Measurements from ENCODE around the gene SPRY1.

The SPRY1 gene

GRCh38 chr4:123412091-123412505 is 15.5 kb downstream of the SPRY1 start:
- no peak for DNase-seq

GRCh38 chr4:123412700-123413512 is 16.3 kb downstream of the SPRY1 start:
- DNase-seq, result no peak

- DNase-seq, result no peak
Measured at GRCh38 chr4:123415576-123415975, 19.0 kb downstream of the SPRY1 start.

GRCh38 chr4:123415977-123416376 is 19.4 kb downstream of the SPRY1 start:
- DNase-seq, result no peak

- no peak for DNase-seq
Measured at GRCh38 chr4:123417813-123418212, 21.2 kb downstream of the SPRY1 start.

- no peak for DNase-seq
Measured at GRCh38 chr4:123418351-123418931, 21.8 kb downstream of the SPRY1 start.

- no peak for DNase-seq
Measured at GRCh38 chr4:123419885-123420755, 23.5 kb downstream of the SPRY1 start.

- DNase-seq, result no peak
Measured at GRCh38 chr4:123421227-123421936, 24.8 kb downstream of the SPRY1 start.

- DNase-seq, result no peak
Measured at GRCh38 chr4:123421937-123422781, 25.6 kb downstream of the SPRY1 start.

- DNase-seq, result no peak
Measured at GRCh38 chr4:123423819-123424218, 27.2 kb downstream of the SPRY1 start.

GRCh38 chr4:123427951-123428350 is 31.4 kb downstream of the SPRY1 start:
- no peak for DNase-seq

- DNase-seq, result peak; percentile 30
Measured at GRCh38 chr4:123430031-123430430, 33.4 kb downstream of the SPRY1 start.

GRCh38 chr4:123430501-123430900 is 33.9 kb downstream of the SPRY1 start:
- DNase-seq, result no peak

GRCh38 chr4:123433573-123433972 is 37.0 kb downstream of the SPRY1 start:
- DNase-seq, result no peak

GRCh38 chr4:123433976-123434375 is 37.4 kb downstream of the SPRY1 start:
- no peak for DNase-seq

GRCh38 chr4:123435246-123436113 is 38.9 kb downstream of the SPRY1 start:
- no peak for DNase-seq

- no peak for DNase-seq
Measured at GRCh38 chr4:123438031-123438430, 41.4 kb downstream of the SPRY1 start.

- DNase-seq, result no peak
Measured at GRCh38 chr4:123443401-123444289, 47.0 kb downstream of the SPRY1 start.

- no peak for DNase-seq
Measured at GRCh38 chr4:123444290-123444731, 47.7 kb downstream of the SPRY1 start.
